GM21717 (cell line): Measurements from ENCODE around the gene INAFM2.

Source experiments
- ATAC-seq: cut with Tn5 transposase; IDR thresholded peaks from one replicate; pipeline ENCODE4 v1.9.1; 2021; ENCODE audit warnings: mild to moderate bottlenecking, moderate library complexity; ENCODE audit not compliant: unreplicated experiment

The INAFM2 gene

DNA sequence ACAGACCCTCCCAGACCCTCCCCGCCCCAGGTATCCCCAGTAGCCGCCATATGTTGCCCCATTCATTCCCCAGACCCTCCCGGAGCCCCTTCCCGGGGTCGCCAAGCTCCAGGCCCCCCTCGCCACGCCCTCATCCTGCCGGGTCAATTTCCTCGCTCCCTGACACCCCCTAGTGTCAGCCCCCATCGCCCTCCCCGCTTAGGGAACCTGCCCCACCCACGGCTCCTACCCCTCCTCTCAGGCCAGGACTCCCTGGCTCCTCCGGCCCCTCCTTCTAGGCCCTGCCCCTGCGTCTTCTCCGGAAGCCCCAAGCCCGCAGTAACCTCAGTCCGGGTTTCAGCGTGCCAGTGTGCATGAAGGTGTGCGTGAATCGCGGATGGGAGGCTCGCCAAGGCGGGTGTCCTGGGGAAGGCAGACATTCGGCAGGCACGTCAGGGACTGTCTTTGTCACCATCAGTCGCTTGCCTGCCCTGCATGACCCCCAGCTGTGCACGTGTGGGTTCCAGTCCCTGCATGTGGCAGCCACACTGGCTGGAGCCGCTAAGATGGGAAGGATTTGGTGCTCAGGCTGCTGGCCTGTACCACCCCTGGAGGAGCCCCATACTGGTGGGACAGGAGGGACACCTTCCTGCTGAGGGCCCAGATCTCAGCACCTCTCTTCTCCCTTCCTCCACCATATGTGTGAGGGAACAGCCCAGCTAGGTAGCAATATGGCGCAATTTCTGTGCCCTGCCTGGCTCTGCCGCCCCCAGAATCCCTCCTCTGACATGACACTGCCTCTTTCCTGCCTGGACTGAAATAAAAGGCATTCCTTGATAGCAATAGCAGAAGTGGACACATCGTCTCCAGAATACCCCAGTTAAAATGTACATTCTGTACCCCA lies 35.2 kb downstream of the INAFM2 start:
- ATAC-seq = no peak

- ATAC-seq = no peak
These were observed 36.5 kb downstream of the INAFM2 start for GRCh38 chr15:40360015-40360414.

DNA sequence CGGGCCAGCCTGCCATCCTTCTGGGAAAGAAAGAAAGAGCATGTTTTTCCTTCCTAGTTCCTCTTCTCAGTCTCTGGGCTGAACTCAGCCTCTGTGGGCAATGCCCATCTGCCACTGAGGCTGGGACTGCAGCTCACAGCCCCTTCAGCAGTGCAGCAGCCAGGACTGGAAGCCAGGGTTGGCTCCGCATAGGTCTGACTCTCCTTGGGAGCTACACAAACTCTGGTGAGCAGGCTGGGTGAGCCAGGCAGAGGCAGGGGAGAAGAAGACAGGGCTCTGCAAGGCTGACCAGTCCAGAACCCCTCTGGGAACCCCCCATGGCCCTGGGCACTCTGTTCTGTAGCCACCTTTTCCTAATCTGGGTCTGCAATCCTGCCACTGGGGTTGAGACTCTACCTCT lies 38.1 kb downstream of the INAFM2 start:
- no peak for ATAC-seq

GRCh38 chr15:40363611-40364010 lies 40.1 kb downstream of the INAFM2 start:
- ATAC-seq = no peak

DNA sequence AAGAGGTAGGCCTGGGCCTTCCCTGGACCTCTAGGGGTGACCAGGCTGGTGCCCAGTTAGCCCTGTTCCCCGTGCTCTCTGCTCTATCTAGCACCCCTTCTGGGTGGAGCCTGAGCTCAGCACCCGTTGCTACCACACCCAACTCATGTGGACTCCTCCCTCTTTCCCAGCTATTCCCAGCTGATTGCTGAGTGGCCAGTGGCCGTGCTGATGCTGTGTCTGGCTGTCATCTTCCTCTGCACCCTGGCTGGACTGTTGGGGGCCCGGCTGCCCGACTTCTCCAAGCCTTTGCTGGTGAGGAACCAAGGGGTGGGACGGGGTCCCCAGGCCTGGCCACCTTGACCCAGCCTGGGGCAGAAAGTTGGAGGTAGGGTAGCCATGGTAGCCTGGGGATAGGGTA lies 40.8 kb downstream of the INAFM2 start:
- no peak for ATAC-seq

- no peak for ATAC-seq
These were observed 41.5 kb downstream of the INAFM2 start for GRCh38 chr15:40365016-40365415.

DNA sequence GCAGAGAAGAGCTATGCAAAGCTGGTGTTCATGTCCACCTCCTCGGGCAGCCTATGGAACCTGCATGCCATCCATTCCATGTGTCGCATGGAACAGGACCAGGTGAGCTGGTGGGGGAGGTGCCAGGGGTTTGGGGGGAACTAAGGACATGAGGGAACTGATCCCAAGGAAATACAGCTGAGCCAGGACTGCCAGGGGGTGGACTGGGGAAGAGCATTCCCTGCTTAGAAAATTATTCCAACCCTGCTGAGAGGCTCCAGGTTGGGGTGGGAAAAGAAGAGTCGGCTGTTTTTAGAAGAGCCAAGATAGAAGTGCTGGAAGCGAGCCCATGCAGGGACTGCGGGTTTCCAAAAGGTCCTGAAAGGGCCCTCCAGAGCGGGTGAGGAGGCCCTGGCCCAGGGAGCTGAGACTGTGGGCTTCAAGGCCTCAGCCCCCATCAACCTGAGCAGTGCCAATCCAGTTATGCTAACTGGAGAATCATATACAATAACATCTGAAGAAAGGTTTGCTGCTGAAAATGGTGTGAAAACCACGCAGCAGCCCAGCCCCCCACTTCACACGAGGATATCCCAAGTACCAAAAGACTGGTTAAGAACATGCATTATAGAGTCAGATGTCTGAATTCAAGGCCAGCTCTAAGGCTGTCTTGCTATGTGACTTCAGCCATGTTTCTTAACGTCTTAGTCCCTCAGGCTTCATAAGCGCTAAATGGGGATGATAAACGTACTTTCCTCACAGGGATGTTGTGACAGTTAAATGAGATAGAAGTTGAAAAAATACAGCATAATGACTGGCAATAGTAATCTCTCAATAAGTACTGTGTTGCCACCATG lies 42.3 kb downstream of the INAFM2 start:
- no peak for ATAC-seq

DNA sequence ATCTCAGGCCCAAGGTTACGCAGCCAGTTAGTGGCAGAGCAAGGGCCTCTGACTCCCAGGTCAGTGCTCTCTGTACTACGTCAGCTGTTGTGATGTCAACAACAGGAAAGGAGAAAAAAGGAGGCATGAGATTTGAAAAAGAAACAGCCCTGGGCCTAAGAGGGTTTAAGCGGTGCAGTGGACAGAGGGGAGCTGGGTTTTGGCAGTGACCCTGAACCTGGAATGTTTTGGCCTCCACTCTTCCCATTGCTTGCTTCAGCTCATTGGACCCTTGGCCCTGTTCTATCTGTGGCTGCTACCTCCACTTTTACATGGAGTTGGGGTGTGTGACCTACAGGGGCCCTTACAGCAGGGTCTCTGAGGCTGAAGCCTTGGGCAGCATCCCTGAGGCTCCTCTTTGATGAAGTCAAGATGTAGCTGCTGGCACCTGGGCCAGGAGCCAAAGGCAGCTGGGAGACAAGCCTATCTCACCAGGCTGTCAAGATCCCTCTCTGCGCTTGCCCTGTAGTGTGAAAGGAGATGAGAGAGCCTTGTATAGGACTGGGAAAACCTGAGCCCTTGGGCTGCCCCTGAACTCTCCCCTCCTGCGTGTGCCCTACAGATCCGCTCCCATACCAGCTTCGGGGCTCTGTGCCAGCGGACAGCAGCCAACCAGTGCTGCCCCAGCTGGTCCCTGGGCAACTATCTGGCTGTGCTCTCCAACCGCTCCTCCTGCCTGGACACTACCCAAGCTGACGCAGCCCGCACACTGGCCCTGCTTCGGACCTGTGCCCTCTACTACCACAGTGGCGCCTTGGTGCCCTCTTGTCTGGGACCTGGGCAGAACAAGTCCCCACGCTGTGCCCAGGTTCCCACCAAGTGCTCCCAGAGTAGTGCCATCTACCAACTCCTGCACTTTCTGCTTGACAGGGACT lies 43.2 kb downstream of the INAFM2 start:
- ATAC-seq = no peak

- ATAC-seq = no peak
These were observed 43.8 kb downstream of the INAFM2 start for GRCh38 chr15:40367371-40367685.

- ATAC-seq = peak; percentile 55
These were observed 44.5 kb downstream of the INAFM2 start for GRCh38 chr15:40367686-40368611.

- ATAC-seq = no peak
These were observed 45.4 kb downstream of the INAFM2 start for GRCh38 chr15:40368719-40369473.

GRCh38 chr15:40369474-40369869 lies 46.0 kb downstream of the INAFM2 start:
- ATAC-seq = no peak

DNA sequence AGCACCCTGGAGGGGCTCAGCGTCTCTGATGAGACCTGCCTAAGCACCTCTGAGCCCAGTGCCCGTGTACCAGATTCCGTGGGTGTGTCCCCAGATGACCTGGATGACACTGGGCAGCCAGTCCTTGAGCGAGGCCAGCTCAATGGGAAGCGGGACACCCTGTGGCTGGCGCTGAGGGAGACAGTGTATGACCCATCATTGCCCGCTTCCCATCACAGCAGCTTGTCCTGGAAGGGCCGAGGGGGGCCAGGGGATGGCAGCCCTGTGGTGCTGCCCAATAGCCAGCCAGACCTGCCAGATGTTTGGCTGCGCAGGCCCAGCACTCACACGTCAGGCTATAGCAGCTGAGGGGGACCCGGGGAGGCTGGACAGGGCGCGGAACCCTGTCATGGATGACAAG lies 46.5 kb downstream of the INAFM2 start:
- ATAC-seq = no peak

- no peak for ATAC-seq
These were observed 49.5 kb downstream of the INAFM2 start for GRCh38 chr15:40372981-40373380.
